OCI-LY7 (cell line): ENCODE measurements around the gene LUC7L. TPM values are rescaled to one million over a fixed set of nuclear protein-coding genes. Genes with fewer than 3 reads are reported as not detected.

Source experiments
- BruUV-seq: library from RNA; stranded (reverse); fragments of 400-500 nt; replicated peaks from 2 replicates; lab custom pipeline; 2021; lab: Mats Ljungman, UMichigan
- CTCF ChIA-PET: fragments of 300-600 bp; sonication (Branson Sonifier 250); formaldehyde crosslinking; loops from one replicate; lab custom pipeline; 2022; ENCODE audit warnings: antibody characterized with exemption; ENCODE audit not compliant: unreplicated experiment; lab: Charles Lee
- POLR2A ChIA-PET: fragments of 300-600 bp; sonication (Branson Sonifier 250); formaldehyde crosslinking; loops from one replicate; lab custom pipeline; 2022; ENCODE audit warnings: antibody characterized with exemption; lab: Charles Lee
- DNase-seq: peaks from one replicate; pipeline ENCODE4 v3.0.0-alpha.2; 2015; ENCODE audit warnings: low spot score
- H2AFZ ChIP-seq: fragments of 200-600 bp; sonication (generic), shearing (Covaris generic); 2 replicates; pipeline ENCODE4 v1.6.1; 2014; ENCODE audit warnings: mild to moderate bottlenecking, antibody characterized with exemption, low read length, moderate library complexity
- H3K27ac ChIP-seq: fragments of 200-600 bp; sonication (generic); 2 replicates; pipeline ENCODE4 v1.5.1; 2014; ENCODE audit warnings: mixed run types, low read depth, mild to moderate bottlenecking, moderate library complexity, low read length, inconsistent platforms; ENCODE audit not compliant: poor library complexity, severe bottlenecking
- H3K36me3 ChIP-seq: fragments of 200-600 bp; sonication (generic); 2 replicates; pipeline ENCODE4 v1.6.1; 2014; ENCODE audit warnings: mild to moderate bottlenecking, antibody characterized with exemption, low read length, moderate library complexity, mixed read lengths; ENCODE audit not compliant: insufficient read depth
- H3K4me1 ChIP-seq: fragments of 200-600 bp; sonication (generic); 2 replicates; pipeline ENCODE4 v1.5.1; 2014; ENCODE audit warnings: mild to moderate bottlenecking, low read length; ENCODE audit not compliant: insufficient read depth, poor library complexity, severe bottlenecking
- H3K4me2 ChIP-seq: fragments of 200-600 bp; sonication (generic); 2 replicates; pipeline ENCODE4 v1.6.1; 2014; ENCODE audit warnings: mild to moderate bottlenecking, low read length
- H3K4me3 ChIP-seq: fragments of 200-600 bp; sonication (generic); 2 replicates; pipeline ENCODE4 v1.5.1; 2014; ENCODE audit warnings: mild to moderate bottlenecking, low read depth, low read length; ENCODE audit not compliant: poor library complexity, severe bottlenecking
- H3K79me2 ChIP-seq: fragments of 200-600 bp; sonication (generic); 2 replicates; pipeline ENCODE4 v1.6.1; 2016; ENCODE audit warnings: low read depth, mild to moderate bottlenecking, low read length, moderate library complexity, mixed read lengths; ENCODE audit not compliant: insufficient read depth
- H3K9me2 ChIP-seq: fragments of 200-600 bp; sonication (generic); 2 replicates; pipeline ENCODE4 v1.6.1; 2016; ENCODE audit warnings: mild to moderate bottlenecking, low read length, mixed read lengths; ENCODE audit not compliant: insufficient read depth
- H3K9me3 ChIP-seq: fragments of 200-600 bp; sonication (generic); 2 replicates; pipeline ENCODE4 v1.6.1; 2014; ENCODE audit warnings: mild to moderate bottlenecking, mixed run types, low read length, mixed read lengths
- H4K20me1 ChIP-seq: fragments of 200-600 bp; sonication (generic); 2 replicates; pipeline ENCODE4 v1.6.1; 2014; ENCODE audit warnings: mild to moderate bottlenecking, antibody characterized with exemption, low read length, moderate library complexity, mixed read lengths; ENCODE audit not compliant: insufficient read depth
- CTCF ChIP-seq: fragments of 200-600 bp; sonication (generic); conservative IDR thresholded peaks from 2 replicates; pipeline ENCODE4 v1.5.1; 2014; ENCODE audit warnings: mild to moderate bottlenecking, antibody characterized with exemption, low read length, moderate library complexity, mixed read lengths
- EZH2phosphoT487 ChIP-seq: fragments of 200-600 bp; sonication (generic); IDR thresholded peaks from 2 replicates; pipeline ENCODE4 v1.6.1; 2018; ENCODE audit warnings: low read depth, borderline replicate concordance, mild to moderate bottlenecking, mixed run types, antibody characterized with exemption, low read length, moderate library complexity, mixed read lengths
- intact Hi-C: fragments of 100-400 bp; cut with micrococcal nuclease; formaldehyde crosslinking; loops from one replicate; pipeline ENCODE4 v1.10.0; 2022; ENCODE audit not compliant: unreplicated experiment
- total RNA-seq, 2 experiments: library from RNA; depleted of rRNA in 1 of 2; stranded (reverse); fragments of >200 nt in 1 of 2; shearing (Covaris generic) in 1 of 2; gene quantifications; 2 replicates each; pipeline ENCODE4 v1.2.3, GENCODE V29; 2014 to 2022

The LUC7L gene
- total RNA-seq, 2 experiments from 2014 or later: 81.4 to 90.5 TPM

DNA sequence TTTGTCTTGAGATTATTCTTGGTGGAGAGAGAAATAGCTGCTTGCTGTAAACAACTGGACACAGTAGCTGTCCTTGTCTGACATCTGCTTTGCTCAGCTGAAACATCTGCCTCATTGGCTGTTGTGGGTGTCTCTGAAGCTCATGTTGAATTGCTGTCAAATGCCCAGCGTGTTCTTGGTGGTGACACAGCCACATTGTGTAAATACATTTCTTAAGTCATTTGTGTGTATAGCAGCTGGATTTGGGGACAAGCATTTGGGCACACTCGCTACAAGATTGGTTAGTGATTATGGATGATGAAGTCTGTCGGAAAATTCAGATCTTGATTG lies 10.7 kb upstream of the LUC7L start:
- no peak overlapping the region for H3K4me3 ChIP-seq
- no peaks in the 10 kb centered on the region for H4K20me1 ChIP-seq
- TF ChIP-seq EZH2phosphoT487 (no peak), CTCF (no peak)
- H2AFZ ChIP-seq: no peak overlapping the region
- no peak for DNase-seq
- no peaks in the 10 kb centered on the region for H3K36me3 ChIP-seq
- H3K79me2 ChIP-seq: peaks cover 4% of the 10 kb centered on the region; the same call in 1 of the 2 replicates
- no TSS peak for BruUV-seq
- 0 out of 2 replicates have a peak overlapping the region, but pooled peaks have one; percentile 4 for H3K4me2 ChIP-seq
- CTCF ChIA-PET: no interaction called here
- no peaks in the 10 kb centered on the region for H3K9me2 ChIP-seq
- intact Hi-C loops: no loop called here
- peaks cover 25% of the 10 kb centered on the region for H3K4me1 ChIP-seq
- POLR2A ChIA-PET: interaction anchor here (0.6 to 1.4 kb wide), 3 partner anchors 11 to 155 kb away, joined by 3 to 5 read pairs (median 4); no protein-coding TSS in a partner anchor
- H3K27ac ChIP-seq: peak overlapping the region; percentile 27
- H3K9me3 ChIP-seq: no peaks in the 10 kb centered on the region

DNA sequence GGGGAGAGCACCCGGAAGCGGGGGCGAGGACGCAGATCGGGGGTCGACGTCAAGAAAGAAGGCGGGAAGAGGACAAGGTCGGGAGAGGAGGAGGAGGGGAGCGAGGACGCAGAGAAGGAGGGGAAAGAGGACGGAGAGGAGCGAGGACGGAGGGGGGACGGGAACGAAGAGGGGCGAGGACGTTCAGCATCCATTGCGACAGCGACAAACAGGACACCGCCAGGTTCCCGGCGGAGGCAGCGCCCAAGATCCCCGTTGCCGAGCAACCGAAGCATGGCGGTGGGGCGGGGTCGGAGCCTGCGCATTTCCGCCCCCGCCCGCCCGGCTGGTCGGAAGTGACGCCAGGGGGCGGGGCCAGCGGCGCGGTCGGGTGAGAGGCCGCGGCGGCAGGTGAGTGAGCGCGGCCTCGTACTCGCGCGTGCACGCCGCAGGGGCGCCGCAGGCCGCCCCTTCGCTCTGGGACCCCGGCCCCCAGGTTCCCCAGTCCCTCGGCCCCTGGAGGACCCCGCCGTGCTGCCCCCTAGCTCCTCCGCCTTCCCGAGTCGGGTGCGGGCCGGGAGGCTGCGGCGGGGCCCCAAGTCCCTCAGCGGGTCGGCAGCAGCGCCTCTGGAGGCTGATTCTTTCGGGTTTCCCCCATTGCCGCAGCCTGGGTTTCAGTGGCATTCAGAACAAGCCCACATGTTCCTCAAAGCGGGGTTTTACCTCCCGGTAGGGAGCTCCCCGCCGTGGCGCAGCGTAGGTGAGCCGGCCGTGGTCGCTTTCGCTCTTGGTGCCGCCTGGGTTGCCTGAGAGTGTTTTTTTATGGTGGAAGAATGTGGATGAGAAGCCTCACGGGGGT lies 5.4 kb upstream of the LUC7L start, which contains the start of gene FAM234A:
FAM234A (plus strand) TSS at position 354 of the 838 bp plus-strand sequence. CDS start 19,593 bp downstream, outside the sequence.
- H3K79me2 ChIP-seq: peaks cover 4% of the 10 kb centered on the region; the same call in 1 of the 2 replicates
- peak; percentile 97 for DNase-seq
- POLR2A ChIA-PET: interaction anchor here (0.5 to 1.3 kb wide), 3 partner anchors 9 to 116 kb away, joined by 3 read pairs; no protein-coding TSS in a partner anchor
- H4K20me1 ChIP-seq: no peaks in the 10 kb centered on the region
- H3K27ac ChIP-seq: peak within 1 kb of the TSS; percentile 82
- H2AFZ ChIP-seq: peak within 1 kb of the TSS; percentile 47
- BruUV-seq: no TSS peak
- H3K4me3 ChIP-seq: peak within 1 kb of the TSS; percentile 77
- intact Hi-C loops: loop anchor here (2.0 kb wide), 1 partner anchor 118 kb away; the partner anchor contains the start of gene AXIN1
- H3K36me3 ChIP-seq: no peaks in the 10 kb centered on the region
- H3K9me2 ChIP-seq: no peaks in the 10 kb centered on the region
- no peaks in the 10 kb centered on the region for H3K9me3 ChIP-seq
- H3K4me2 ChIP-seq: peak within 1 kb of the TSS; percentile 73
- H3K4me1 ChIP-seq: peaks cover 18% of the 10 kb centered on the region
- CTCF ChIA-PET: interaction anchor here (0.6 to 1.0 kb wide), 2 partner anchors 29 to 118 kb away, joined by 3 read pairs; partner anchors contain the start of gene AXIN1
- TF ChIP-seq CTCF: peak; percentile 79
- no peak for TF ChIP-seq EZH2phosphoT487
